ENCODE data around the gene B3GALNT2.

DNA sequence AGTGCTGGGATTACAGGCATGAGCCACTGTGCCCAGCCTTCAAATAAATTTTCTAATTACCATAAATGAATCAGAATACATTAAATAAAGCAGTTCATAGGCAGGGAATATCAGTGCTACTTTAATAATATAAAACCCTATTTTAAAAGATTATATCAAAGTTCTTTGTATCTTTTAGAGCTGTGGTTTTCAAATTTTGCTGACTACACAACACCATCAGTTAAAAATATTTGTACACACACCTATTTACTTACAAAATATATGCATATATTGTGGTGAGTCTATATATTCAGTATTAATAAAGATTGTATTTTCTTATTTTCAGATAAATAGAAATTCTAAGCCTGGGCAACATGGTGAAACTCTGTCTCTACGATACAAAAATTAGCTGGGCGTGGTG, 18.7 kb downstream of the B3GALNT2 start:
- no peak for TF ChIP-seq POLR2A (IDR thresholded peaks at IDR 0.05)
- TF ChIP-seq CTCF (IDR thresholded peaks at IDR 0.05), result no peak
- no peak for TF ChIP-seq POLR2AphosphoS5 (IDR thresholded peaks at IDR 0.05)

Data from breast epithelium (tissue), 3 donors.